ENCODE measurements around the gene CACNA1C.

The CACNA1C gene

DNA sequence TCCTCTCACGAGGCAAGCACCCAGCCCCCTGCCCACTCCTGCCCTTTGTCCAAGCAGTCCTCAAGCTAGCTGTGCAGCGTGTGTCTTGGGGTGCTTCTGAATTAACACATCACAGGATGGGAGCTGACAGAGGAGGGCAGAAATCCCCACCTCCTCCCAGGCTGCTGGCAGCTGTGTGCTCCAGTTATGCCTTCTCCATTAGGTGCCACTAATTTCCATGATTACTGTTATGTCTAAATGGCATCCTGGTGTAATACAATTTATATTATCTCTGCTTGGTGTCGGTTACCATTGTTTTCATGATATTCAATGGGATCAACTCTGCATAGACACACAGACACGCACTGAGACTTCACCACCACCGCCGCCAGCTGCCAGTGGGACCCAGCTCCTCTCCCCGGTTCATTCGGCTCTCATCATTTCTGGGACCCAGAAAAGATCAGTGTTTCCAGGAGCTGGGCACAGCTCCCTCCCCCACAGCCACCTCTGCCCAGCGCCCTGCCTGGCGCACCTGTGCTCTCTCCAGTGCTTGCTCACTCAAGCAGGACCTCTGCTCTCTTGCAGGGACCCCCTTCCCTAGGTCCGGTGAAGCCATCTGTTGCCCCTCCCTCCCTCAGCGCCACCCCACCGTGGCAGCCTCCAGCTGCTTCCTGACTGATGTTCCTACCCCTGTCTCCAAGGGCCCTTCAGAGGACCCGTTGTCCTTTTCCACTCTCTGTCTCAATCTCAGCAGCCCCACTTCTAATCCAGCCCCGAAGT lies 574.5 kb downstream of the CACNA1C start:
- no peak for DNase-seq (ENCODE audit: low read depth)

- DNase-seq (ENCODE audit: low read depth) = no peak
These were observed 575.0 kb downstream of the CACNA1C start for GRCh38 chr12:2627835-2628191.

DNA sequence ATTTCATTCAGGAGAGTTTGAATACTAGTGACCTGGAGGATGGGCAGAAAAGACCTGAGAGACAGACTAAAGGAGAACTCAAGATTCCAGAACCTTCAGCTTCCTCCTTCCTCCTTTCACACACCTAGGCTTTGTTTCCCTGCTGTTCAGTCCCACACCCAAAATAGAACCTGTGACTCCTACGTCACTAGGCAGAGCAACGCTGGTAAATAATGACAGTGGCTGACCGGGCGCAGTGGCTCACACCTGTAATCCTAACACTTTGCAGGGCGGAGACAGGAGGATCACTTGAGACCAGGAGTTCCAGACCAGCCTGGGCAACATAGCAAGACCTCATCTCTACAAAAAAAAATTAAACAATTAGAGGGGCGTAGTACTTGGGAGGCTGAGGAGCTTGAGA lies 575.6 kb downstream of the CACNA1C start:
- DNase-seq (ENCODE audit: low read depth) = no peak

- no peak for DNase-seq (ENCODE audit: low read depth)
These were observed 576.3 kb downstream of the CACNA1C start for GRCh38 chr12:2629051-2629450.

- no peak for DNase-seq (ENCODE audit: low read depth)
These were observed 579.0 kb downstream of the CACNA1C start for GRCh38 chr12:2631653-2632350.

DNA sequence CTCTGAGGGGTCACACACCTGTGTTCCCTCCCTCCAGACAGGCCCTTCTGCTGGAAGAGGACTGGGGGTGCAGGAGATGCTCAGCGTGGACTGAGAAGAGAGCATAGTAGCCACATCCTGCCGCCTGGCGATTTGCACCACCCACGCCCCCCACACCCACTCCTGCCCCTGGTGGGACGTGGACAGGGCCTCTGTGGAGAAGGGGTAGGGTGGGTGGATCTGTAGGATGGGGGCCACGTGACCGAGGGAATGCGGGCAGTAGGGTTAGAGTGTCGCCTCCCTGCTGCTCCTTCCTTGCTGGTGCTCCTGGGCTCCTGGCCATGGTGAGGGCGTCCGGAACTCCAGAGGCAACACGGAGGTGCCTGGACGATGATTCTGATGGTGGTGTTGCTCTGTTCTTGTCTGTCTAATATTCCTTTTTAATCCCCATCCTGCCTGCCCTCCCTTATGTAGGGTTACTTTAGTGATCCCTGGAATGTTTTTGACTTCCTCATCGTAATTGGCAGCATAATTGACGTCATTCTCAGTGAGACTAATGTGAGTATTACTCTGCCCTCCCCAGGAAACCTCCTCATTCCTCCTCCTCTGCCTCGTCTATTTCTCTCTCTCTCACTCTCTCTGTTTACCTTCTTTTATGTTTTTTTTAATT lies 580.5 kb downstream of the CACNA1C start:
- no peak for DNase-seq (ENCODE audit: low read depth)

GRCh38 chr12:2633825-2634200 lies 581.0 kb downstream of the CACNA1C start:
- DNase-seq (ENCODE audit: low read depth) = no peak

DNA sequence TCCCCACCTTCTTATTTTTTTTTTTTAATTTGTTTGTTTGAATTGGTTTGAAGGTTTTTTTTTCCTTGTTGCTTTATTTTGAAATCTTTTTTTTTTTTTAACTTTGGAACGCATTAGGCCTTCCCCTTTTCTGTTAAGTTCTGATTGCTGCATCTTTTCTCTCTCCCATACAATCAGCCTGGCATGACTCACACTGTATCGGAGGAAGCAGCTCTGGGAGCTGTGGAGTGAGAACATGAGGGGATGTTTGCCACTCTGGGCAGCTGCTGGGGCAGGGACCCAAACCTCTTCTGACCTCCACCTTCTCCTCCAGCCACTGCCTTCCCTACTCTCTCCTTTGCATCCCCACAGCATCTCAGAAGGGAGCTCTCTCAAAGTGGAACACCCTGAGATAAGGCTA lies 581.7 kb downstream of the CACNA1C start:
- no peak for DNase-seq (ENCODE audit: low read depth)

GRCh38 chr12:2636741-2637340 lies 584.1 kb downstream of the CACNA1C start:
- DNase-seq (ENCODE audit: low read depth) = no peak

DNA sequence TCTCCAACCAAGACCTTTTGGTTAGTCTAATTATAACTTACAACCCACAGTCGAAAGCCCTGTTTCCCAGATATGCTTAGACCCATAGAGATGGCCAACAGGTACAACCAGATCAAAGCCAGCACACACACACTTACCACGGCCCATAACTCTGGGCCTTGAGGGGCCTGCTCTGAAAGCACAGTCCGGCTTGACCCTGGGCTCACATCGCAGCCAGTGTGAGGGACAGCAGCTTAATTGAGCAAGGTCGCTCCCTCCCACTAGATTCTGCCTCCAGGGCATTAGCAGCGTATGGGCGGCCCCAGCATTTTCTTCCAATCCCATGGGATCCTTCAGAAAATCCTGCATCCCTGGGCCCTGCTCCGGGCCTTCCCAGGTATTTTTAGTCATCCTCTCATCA lies 584.6 kb downstream of the CACNA1C start:
- DNase-seq (ENCODE audit: low read depth) = no peak

DNA sequence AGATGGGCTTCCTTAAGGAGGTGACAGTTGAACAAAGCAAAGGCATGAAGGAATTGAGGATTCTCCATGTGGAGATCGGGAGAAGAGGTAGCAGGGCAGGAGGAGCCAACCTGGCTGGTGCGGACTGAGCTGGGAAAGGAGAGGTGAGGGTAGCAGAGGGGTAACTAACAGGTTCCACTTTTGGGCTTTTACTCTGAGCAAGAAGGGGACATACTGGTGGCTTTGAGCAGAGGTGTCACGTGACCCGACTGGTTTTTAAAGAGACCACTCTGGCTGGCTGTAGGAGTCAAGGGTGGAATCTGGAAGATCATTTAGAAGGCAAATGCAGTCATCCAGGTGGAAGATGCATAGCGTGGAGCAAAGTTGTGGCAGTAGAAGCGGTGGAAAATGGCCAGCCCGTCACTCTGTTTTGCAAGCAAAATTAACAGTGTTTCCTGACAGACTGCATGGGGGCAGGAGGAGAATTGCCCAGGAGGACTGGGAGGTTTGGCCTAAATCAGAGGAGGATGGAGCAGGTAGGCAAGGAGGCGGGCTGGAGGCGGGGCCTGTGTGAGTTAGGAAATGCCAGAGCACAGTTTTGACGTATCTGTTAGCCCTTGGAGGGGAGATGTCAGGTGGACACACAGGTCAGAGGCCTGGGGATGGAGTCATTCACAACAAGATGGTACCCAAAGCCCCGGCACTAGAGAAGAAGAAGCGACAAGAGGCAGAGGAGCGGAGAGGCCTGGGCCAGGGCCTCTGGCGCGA lies 585.7 kb downstream of the CACNA1C start:
- DNase-seq (ENCODE audit: low read depth) = no peak

GRCh38 chr12:2639020-2639298 lies 586.2 kb downstream of the CACNA1C start:
- DNase-seq (ENCODE audit: low read depth) = no peak

GRCh38 chr12:2640281-2640680 lies 587.5 kb downstream of the CACNA1C start:
- no peak for DNase-seq (ENCODE audit: low read depth)

DNA sequence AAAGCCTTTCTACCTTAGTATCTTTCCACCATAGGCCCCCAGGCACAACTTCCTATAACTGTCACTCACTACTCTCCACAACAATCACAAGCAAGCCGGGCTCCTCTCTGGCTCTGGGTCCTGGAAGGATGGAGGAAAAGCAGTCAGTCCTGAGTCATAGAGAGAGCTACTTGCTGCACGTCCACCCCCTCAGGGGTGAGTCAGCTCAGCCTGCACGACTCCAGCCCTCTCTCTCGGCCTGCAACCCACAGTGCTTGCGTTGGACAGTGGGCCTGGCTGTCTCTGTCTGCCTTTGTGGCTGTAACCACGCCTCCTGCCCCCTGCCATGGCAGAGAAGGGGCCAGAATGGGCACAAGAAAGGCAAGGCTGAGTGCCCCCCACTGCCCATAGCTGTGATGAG lies 587.9 kb downstream of the CACNA1C start:
- DNase-seq (ENCODE audit: low read depth) = peak; percentile 24

GRCh38 chr12:2641207-2641606 lies 588.4 kb downstream of the CACNA1C start:
- DNase-seq (ENCODE audit: low read depth) = no peak

GRCh38 chr12:2641761-2642160 lies 589.0 kb downstream of the CACNA1C start:
- no peak for DNase-seq (ENCODE audit: low read depth)

DNA sequence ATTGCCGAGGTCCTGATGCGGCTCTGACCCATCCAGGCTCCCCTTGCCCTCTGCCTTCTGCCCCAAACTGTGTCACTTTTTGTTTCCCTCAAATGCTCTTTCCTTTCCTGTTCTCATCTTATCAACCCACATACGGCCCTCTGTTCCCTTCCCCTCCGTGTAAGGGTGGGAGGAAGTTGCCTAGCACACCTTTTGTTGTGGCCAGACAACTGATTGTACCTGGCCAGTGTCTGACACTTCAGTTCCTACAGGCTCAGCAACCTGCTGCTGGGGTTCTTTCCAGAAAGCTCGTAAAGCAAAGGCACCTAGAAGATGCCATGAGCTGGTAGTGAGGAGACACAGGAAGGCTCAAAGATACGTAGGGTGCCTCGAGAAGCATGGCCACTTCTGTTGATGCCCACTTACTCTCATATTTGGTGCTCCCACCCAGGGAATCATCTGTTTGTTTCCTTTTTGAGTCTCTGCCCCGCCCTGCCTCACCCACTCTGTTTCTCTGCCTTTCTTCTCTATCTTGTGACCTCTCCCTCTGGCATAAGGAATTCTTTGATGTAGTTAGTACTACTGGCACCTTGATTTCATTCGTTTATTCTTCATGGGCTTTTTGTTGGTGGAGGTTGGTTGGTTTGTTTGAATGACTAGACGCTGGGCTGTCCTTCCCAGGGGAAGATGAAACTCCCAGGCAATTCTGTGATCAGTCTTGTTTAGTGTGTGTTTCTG lies 589.5 kb downstream of the CACNA1C start:
- DNase-seq (ENCODE audit: low read depth) = no peak

- DNase-seq (ENCODE audit: low read depth) = no peak
These were observed 590.2 kb downstream of the CACNA1C start for GRCh38 chr12:2642896-2643425.

DNA sequence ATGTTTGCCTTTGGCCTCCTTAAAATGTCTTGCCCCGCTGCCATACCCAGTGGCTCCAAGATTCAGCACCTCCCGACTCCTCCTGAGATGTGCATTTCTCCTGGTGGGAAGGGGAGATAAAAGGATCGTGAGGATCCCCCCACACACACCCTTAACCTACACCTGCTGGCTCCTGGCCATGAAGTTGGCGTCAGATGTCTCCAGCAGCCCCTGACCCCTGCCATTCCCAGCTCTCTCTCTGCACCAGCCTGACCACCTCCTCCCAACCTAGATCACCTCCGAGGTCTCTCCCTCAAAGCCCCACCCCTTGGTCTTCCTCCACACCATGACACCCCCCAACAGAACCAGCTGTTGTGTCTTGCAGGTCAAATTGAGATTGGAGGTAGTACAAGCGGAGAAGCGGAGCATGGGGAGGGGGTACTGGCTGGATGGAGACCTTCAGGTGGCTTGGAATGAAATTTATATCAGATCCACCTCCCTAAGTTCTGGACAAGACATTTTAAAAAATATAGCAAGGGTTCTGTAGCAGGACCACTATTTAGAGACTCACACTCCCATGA lies 590.9 kb downstream of the CACNA1C start:
- no peak for DNase-seq (ENCODE audit: low read depth)

GRCh38 chr12:2644683-2645405 lies 592.1 kb downstream of the CACNA1C start:
- no peak for DNase-seq (ENCODE audit: low read depth)

- DNase-seq (ENCODE audit: low read depth) = no peak
These were observed 592.7 kb downstream of the CACNA1C start for GRCh38 chr12:2645460-2645859.

Data from activated T-cell treated with anti-CD3 and anti-CD28 coated beads for 48 hours (primary cell).